ACC112 (cell line): Measurements from ENCODE around the gene ZNF624.

ENCODE experiments used
- H2AFZ ChIP-seq: fragments of 200-600 bp; sonication (generic); one replicate; pipeline ENCODE4 v1.6.0; 2017; ENCODE audit warnings: antibody characterized with exemption, low read length; ENCODE audit not compliant: unreplicated experiment
- H3K27ac ChIP-seq: fragments of 200-600 bp; sonication (generic); 2 replicates; pipeline ENCODE4 v1.5.1; 2014; ENCODE audit warnings: low read depth, mild to moderate bottlenecking, antibody characterized with exemption, low read length, moderate library complexity
- H3K27me3 ChIP-seq: fragments of 200-600 bp; sonication (generic); 2 replicates; pipeline ENCODE4 v1.6.1; 2014; ENCODE audit warnings: mild to moderate bottlenecking, antibody characterized with exemption, low read length, moderate library complexity, mixed read lengths; ENCODE audit not compliant: insufficient read depth
- H3K36me3 ChIP-seq: fragments of 200-600 bp; sonication (generic); 2 replicates; pipeline ENCODE4 v1.6.1; 2016; ENCODE audit warnings: mild to moderate bottlenecking, antibody characterized with exemption, low read length, moderate library complexity, mixed read lengths; ENCODE audit not compliant: insufficient read depth
- H3K4me1 ChIP-seq: fragments of 200-600 bp; sonication (generic); one replicate; pipeline ENCODE4 v1.6.1; 2016; ENCODE audit warnings: low read length, mixed read lengths; ENCODE audit not compliant: insufficient read depth, unreplicated experiment, control insufficient read depth
- H3K4me3 ChIP-seq: fragments of 200-600 bp; sonication (generic); 2 replicates; pipeline ENCODE4 v1.5.1; 2014; ENCODE audit warnings: mild to moderate bottlenecking, low read depth, low read length
- H3K79me2 ChIP-seq: fragments of 200-600 bp; sonication (generic); one replicate; pipeline ENCODE4 v1.6.0; 2016; ENCODE audit warnings: low read length; ENCODE audit not compliant: control insufficient read depth, unreplicated experiment, insufficient read depth

The ZNF624 gene

DNA sequence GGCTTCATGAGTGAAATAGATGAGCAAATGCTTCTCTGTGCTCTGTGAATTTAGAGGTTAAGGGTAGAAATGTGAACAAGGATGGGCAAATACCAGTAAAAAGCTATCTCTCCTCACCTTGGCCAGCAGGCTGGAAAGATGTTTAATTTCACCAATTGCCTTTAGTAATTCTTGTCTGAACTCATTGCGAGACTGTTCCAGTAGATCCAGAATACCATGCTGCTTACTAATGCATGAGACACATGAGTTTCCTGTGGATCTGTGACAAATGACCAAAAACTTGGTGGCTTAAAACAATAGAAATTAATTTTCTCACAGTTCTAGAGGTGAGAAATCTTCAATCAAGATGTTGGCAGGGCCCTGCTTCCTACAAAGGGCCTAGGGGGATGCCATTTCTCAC is 9.3 kb upstream of the ZNF624 start:
- Histone ChIP-seq H3K4me1 (peaks cover 8% of the 10 kb centered on the region), H2AFZ (no peak overlapping the region), H3K27ac (no peak overlapping the region), H3K36me3 (no peaks in the 10 kb centered on the region), H3K79me2 (no peaks in the 10 kb centered on the region), H3K27me3 (no peaks in the 10 kb centered on the region), H3K4me3 (no peak overlapping the region)

DNA sequence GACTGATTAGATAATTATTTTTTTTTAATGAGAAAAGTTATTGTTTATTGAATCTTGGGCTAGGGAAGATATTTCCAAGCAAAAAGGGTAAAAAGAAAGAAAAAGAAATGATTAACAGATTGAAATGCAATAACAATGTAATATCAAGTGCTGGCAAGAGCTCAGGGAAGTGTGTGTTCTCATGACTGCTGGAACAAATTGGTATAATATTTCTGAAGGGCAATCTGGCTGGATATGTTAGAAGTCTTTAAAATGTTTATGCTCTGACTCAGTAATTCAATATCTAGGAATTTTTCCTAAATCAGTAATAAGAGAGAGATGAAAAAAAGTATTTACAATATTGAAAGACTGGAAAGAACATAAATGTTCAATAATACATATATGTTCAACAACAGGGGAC is 7.6 kb upstream of the ZNF624 start:
- H2AFZ ChIP-seq = no peak overlapping the region
- H3K27me3 ChIP-seq = no peaks in the 10 kb centered on the region
- H3K4me3 ChIP-seq = no peak overlapping the region
- H3K4me1 ChIP-seq = peaks cover 8% of the 10 kb centered on the region
- H3K36me3 ChIP-seq = no peaks in the 10 kb centered on the region
- H3K79me2 ChIP-seq = no peaks in the 10 kb centered on the region
- no peak overlapping the region for H3K27ac ChIP-seq

- H3K27me3 ChIP-seq = peaks cover 8% of the 10 kb centered on the region; the same call in 1 of the 2 replicates
- peak overlapping the region; percentile 88 for H3K4me3 ChIP-seq
- H3K4me1 ChIP-seq = peaks cover 6% of the 10 kb centered on the region
- peaks cover 10% of the 10 kb centered on the region for H3K79me2 ChIP-seq
- H3K27ac ChIP-seq = peak overlapping the region; percentile 62
- peaks cover 12% of the 10 kb centered on the region for H3K36me3 ChIP-seq
- H2AFZ ChIP-seq = peak overlapping the region; percentile 94
Observed at GRCh38 chr17:16652847-16653366, 743 bp downstream of the ZNF624 start.

GRCh38 chr17:16652252-16652651 is 1.4 kb downstream of the ZNF624 start:
- peaks cover 8% of the 10 kb centered on the region; the same call in 1 of the 2 replicates for H3K27me3 ChIP-seq
- H3K36me3 ChIP-seq = peaks cover 15% of the 10 kb centered on the region
- H3K4me3 ChIP-seq = peak overlapping the region; percentile 88
- peaks cover 10% of the 10 kb centered on the region for H3K79me2 ChIP-seq
- no peak overlapping the region for H2AFZ ChIP-seq
- H3K4me1 ChIP-seq = peaks cover 6% of the 10 kb centered on the region
- H3K27ac ChIP-seq = no peak overlapping the region

- H2AFZ ChIP-seq = no peak overlapping the region
- no peak overlapping the region for H3K27ac ChIP-seq
- peaks cover 10% of the 10 kb centered on the region for H3K79me2 ChIP-seq
- H3K4me3 ChIP-seq = no peak overlapping the region
- peaks cover 6% of the 10 kb centered on the region for H3K4me1 ChIP-seq
- H3K36me3 ChIP-seq = peaks cover 20% of the 10 kb centered on the region
- H3K27me3 ChIP-seq = no peaks in the 10 kb centered on the region
Observed at GRCh38 chr17:16649585-16649984, 4.1 kb downstream of the ZNF624 start.

DNA sequence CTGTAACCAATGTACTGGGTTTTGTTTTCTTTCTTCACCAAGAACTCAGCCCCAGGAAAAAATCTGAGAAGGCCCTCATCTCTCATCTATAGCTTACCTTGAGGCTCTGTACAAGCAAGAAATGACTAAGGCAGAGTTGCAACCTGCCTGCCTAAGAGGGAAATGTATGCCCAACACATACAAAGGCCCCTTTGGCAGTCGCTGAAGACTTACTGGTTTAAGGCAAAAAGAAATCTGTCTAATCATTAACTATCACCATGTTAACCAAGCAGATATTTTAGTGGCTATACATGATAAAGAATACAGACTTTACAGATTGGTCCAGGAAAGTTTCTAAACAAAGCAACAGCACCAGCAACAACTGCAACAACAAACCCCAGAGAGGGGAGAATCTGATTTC is 14.2 kb downstream of the ZNF624 start:
- H3K27me3 ChIP-seq = no peaks in the 10 kb centered on the region
- no peak overlapping the region for H3K4me3 ChIP-seq
- no peak overlapping the region for H3K27ac ChIP-seq
- H3K4me1 ChIP-seq = no peaks in the 10 kb centered on the region
- no peaks in the 10 kb centered on the region for H3K79me2 ChIP-seq
- peaks cover 42% of the 10 kb centered on the region for H3K36me3 ChIP-seq
- H2AFZ ChIP-seq = no peak overlapping the region

DNA sequence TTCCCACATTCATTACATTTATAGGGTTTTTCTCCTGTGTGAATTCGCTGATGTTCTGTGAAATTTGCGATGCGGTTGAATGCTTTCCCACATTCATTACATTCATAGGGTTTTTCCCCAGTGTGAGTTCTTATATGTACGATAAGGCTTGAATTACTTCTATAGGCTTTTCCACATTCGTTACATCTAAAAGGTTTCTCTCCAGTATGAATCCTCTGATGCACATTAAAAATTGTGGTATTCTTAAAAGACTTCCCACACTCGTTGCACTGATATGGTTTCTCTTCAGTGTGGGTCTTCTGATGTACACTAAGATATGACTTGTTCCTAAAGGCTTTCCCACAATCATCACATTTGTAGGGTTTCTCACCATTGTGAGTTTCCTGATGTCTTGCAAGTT is 30.4 kb downstream of the ZNF624 start:
- Histone ChIP-seq H3K79me2 (no peaks in the 10 kb centered on the region), H3K27ac (no peak overlapping the region), H3K36me3 (peaks cover 47% of the 10 kb centered on the region), H2AFZ (no peak overlapping the region), H3K27me3 (no peaks in the 10 kb centered on the region), H3K4me1 (no peaks in the 10 kb centered on the region), H3K4me3 (no peak overlapping the region)

GRCh38 chr17:16622540-16623277 is 30.9 kb downstream of the ZNF624 start:
- H3K79me2 ChIP-seq = no peaks in the 10 kb centered on the region
- H3K4me3 ChIP-seq = no peak overlapping the region
- H3K36me3 ChIP-seq = peaks cover 42% of the 10 kb centered on the region
- H3K4me1 ChIP-seq = no peaks in the 10 kb centered on the region
- H2AFZ ChIP-seq = no peak overlapping the region
- H3K27ac ChIP-seq = no peak overlapping the region
- H3K27me3 ChIP-seq = no peaks in the 10 kb centered on the region

DNA sequence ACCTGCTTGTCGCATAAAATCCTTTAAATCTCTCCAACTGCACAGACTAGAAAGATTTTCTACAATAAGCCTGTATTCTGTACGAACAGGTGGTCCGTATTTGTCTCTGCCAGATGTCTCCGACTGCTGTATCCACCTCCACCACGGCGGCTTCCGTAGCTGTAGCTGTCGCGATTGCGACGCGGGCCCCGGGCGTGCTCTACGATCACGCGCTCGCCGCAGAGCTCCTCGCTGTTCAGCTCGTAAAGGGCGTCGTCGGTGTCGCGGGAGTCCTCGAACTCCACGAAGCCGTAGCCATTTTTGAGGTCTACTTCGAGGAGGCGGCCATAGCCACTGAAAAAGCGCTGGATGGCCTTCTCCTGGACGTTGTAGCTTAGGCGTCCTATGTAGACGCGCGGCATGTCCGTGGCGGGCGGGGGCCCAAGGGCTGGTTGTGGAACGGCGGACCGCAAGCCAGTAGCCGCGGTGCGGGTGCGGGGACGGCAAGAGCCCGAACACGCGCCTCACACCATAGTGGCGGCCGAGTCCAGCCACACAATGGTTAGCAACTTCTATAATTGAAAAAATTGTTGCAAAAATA is 36.1 kb downstream of the ZNF624 start:
- no peak overlapping the region for H2AFZ ChIP-seq
- H3K36me3 ChIP-seq = peaks cover 7% of the 10 kb centered on the region; the same call in 1 of the 2 replicates
- H3K27ac ChIP-seq = no peak overlapping the region
- no peaks in the 10 kb centered on the region for H3K27me3 ChIP-seq
- no peaks in the 10 kb centered on the region for H3K4me1 ChIP-seq
- no peak overlapping the region for H3K4me3 ChIP-seq
- H3K79me2 ChIP-seq = no peaks in the 10 kb centered on the region

GRCh38 chr17:16599537-16599936 is 54.1 kb downstream of the ZNF624 start:
- H2AFZ ChIP-seq = no peak overlapping the region
- H3K4me3 ChIP-seq = no peak overlapping the region
- H3K27ac ChIP-seq = no peak overlapping the region
- peaks cover 6% of the 10 kb centered on the region; the same call in 1 of the 2 replicates for H3K27me3 ChIP-seq
- H3K36me3 ChIP-seq = no peaks in the 10 kb centered on the region
- no peaks in the 10 kb centered on the region for H3K79me2 ChIP-seq
- no peaks in the 10 kb centered on the region for H3K4me1 ChIP-seq
